Liver (tissue), 3 donors: Measurements from ENCODE around the gene TSPYL4.

Experiments
- CTCF ChIP-seq: fragments of 150-350 bp; IDR thresholded peaks from 2 replicates; pipeline ENCODE4 v1.5.1; 2017; ENCODE audit warnings: improper control_type of control experiment, low read depth, low read length; ENCODE audit not compliant: missing input control
- JUND ChIP-seq, 2 donors: IDR thresholded peaks; 2 replicates each; pipeline ENCODE4 v1.6.1; 2016; ENCODE audit warnings: antibody characterized with exemption in 2 of 2
- MAX ChIP-seq: IDR thresholded peaks from 2 replicates; pipeline ENCODE4 v1.6.1; 2016; ENCODE audit warnings: antibody characterized with exemption
- RAD21 ChIP-seq, 2 donors: IDR thresholded peaks; 2 replicates each; pipeline ENCODE4 v1.6.1; 2016; ENCODE audit warnings: antibody characterized with exemption in 2 of 2, mild to moderate bottlenecking in 2 of 2
- RXRA ChIP-seq, 2 donors: IDR thresholded peaks; 2 replicates each; pipeline ENCODE4 v1.6.1; 2017 to 2018; ENCODE audit warnings: antibody characterized with exemption in 2 of 2, mild to moderate bottlenecking in 1 of 2
- TAF1 ChIP-seq: conservative IDR thresholded peaks from 2 replicates; pipeline ENCODE4 v1.6.1; 2016; ENCODE audit warnings: antibody characterized with exemption, mild to moderate bottlenecking
- ZBTB33 ChIP-seq: IDR thresholded peaks from 2 replicates; pipeline ENCODE4 v1.6.1; 2016; ENCODE audit warnings: antibody characterized with exemption
- donor health status: healthy.
- donor health status: healthy.

- TF ChIP-seq CTCF (no peak), ZBTB33 (no peak), RAD21 (IDR thresholded peaks at IDR 0.05) (no peak), MAX (no peak), TAF1 (no peak), RXRA (IDR thresholded peaks at IDR 0.05) (no peak), JUND (IDR thresholded peaks at IDR 0.05) (no peak)
Observed at GRCh38 chr6:116253188-116253504, 729 bp downstream of the TSPYL4 start.
